ENCODE results near the gene LPCAT3. TPM values are rescaled to one million over a fixed set of nuclear protein-coding genes. Genes with fewer than 3 reads are reported as not detected.

Gene LPCAT3
- polyA plus RNA-seq, 1 donor (not counting 4 experiments of a cell fraction or from before 2014, with no cell fraction given), result 69.1 TPM

DNA sequence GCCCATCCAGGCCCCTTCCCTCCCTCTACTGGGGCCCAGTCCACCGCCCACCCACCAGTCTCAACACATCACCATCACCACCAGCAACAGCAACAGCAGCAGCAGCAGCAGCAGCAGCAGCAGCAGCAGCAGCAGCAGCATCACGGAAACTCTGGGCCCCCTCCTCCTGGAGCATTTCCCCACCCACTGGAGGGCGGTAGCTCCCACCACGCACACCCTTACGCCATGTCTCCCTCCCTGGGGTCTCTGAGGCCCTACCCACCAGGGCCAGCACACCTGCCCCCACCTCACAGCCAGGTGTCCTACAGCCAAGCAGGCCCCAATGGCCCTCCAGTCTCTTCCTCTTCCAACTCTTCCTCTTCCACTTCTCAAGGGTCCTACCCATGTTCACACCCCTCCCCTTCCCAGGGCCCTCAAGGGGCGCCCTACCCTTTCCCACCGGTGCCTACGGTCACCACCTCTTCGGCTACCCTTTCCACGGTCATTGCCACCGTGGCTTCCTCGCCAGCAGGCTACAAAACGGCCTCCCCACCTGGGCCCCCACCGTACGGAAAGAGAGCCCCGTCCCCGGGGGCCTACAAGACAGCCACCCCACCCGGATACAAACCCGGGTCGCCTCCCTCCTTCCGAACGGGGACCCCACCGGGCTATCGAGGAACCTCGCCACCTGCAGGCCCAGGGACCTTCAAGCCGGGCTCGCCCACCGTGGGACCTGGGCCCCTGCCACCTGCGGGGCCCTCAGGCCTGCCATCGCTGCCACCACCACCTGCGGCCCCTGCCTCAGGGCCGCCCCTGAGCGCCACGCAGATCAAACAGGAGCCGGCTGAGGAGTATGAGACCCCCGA is 81.4 kb downstream of the LPCAT3 start:
- H3K9me1 ChIP-seq (ENCODE audit: control insufficient read depth, extremely low read depth, insufficient read depth, low read length), result no peaks in the 10 kb centered on the region
- dilution Hi-C loops (cut with MboI; ENCODE audit: extremely low pct_ligation_motif_present, low sequenced_read_pairs), result no loop called here
- H3K27me3 ChIP-seq (ENCODE audit: control insufficient read depth, extremely low read depth, insufficient read depth, low read length), result no peaks in the 10 kb centered on the region
- H3K4me1 ChIP-seq (ENCODE audit: control insufficient read depth, extremely low read depth, insufficient read depth, low read length), result peaks cover 4% of the 10 kb centered on the region
- TF ChIP-seq, protein P1, sequence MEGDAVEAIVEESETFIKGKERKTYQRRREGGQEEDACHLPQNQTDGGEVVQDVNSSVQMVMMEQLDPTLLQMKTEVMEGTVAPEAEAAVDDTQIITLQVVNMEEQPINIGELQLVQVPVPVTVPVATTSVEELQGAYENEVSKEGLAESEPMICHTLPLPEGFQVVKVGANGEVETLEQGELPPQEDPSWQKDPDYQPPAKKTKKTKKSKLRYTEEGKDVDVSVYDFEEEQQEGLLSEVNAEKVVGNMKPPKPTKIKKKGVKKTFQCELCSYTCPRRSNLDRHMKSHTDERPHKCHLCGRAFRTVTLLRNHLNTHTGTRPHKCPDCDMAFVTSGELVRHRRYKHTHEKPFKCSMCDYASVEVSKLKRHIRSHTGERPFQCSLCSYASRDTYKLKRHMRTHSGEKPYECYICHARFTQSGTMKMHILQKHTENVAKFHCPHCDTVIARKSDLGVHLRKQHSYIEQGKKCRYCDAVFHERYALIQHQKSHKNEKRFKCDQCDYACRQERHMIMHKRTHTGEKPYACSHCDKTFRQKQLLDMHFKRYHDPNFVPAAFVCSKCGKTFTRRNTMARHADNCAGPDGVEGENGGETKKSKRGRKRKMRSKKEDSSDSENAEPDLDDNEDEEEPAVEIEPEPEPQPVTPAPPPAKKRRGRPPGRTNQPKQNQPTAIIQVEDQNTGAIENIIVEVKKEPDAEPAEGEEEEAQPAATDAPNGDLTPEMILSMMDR (optimal IDR thresholded peaks at IDR 0.05 in 1 of 3, IDR thresholded peaks at IDR 0.05 in 1 of 3, conservative IDR thresholded peaks at IDR 0.05 in 1 of 3; ENCODE audit: extremely low read depth in 1 of 3, insufficient read depth in 2 of 3, low read length in 3 of 3), result no peak
- TF ChIP-seq EZH2 (IDR thresholded peaks at IDR 0.05; ENCODE audit: low read length), result no peak
- peak overlapping the region; percentile 81 for H3K9ac ChIP-seq (ENCODE audit: control insufficient read depth, extremely low read depth, insufficient read depth, low read length)
- DNase-seq (ENCODE audit: low read depth, low spot score) (no peak), FAIRE-seq (no peak)
- peaks cover 11% of the 10 kb centered on the region for H3K79me2 ChIP-seq (ENCODE audit: control insufficient read depth, insufficient read depth, low read length)
- no peak overlapping the region for H3K27ac ChIP-seq (ENCODE audit: control insufficient read depth, insufficient read depth, low read length)
- H3K4me2 ChIP-seq (ENCODE audit: control insufficient read depth, extremely low read depth, insufficient read depth, low read depth, low read length), result peak overlapping the region; percentile 81
- peak overlapping the region; percentile 49 to 63 (median 56) for H3K4me3 ChIP-seq (ENCODE audit: control insufficient read depth in 2 of 3, extremely low read depth in 1 of 3, insufficient read depth in 2 of 3, low read depth in 1 of 3, low read length in 3 of 3)
- H2AFZ ChIP-seq (ENCODE audit: control insufficient read depth, low read length), result no peak overlapping the region
- H3K36me3 ChIP-seq (ENCODE audit: control insufficient read depth in 2 of 2, extremely low read depth in 1 of 2, insufficient read depth in 2 of 2, low read length in 2 of 2), result peaks cover 23 to 33% of the 10 kb centered on the region in 2 experiments
- H4K20me1 ChIP-seq (ENCODE audit: control insufficient read depth, extremely low read depth, insufficient read depth, low read length), result no peaks in the 10 kb centered on the region
- H3K9me3 ChIP-seq (ENCODE audit: control insufficient read depth, low read depth, low read length), result no peaks in the 10 kb centered on the region

DNA sequence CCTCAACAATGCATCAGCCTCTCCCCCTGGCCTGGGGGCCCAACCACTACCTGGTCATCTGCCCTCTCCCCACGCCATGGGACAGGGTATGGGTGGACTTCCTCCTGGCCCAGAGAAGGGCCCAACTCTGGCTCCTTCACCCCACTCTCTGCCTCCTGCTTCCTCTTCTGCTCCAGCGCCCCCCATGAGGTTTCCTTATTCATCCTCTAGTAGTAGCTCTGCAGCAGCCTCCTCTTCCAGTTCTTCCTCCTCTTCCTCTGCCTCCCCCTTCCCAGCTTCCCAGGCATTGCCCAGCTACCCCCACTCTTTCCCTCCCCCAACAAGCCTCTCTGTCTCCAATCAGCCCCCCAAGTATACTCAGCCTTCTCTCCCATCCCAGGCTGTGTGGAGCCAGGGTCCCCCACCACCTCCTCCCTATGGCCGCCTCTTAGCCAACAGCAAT is 82.1 kb downstream of the LPCAT3 start:
- Histone ChIP-seq H3K27me3 (ENCODE audit: control insufficient read depth, extremely low read depth, insufficient read depth, low read length) (no peaks in the 10 kb centered on the region), H3K79me2 (ENCODE audit: control insufficient read depth, insufficient read depth, low read length) (peaks cover 11% of the 10 kb centered on the region), H3K9ac (ENCODE audit: control insufficient read depth, extremely low read depth, insufficient read depth, low read length) (no peak overlapping the region), H3K4me2 (ENCODE audit: control insufficient read depth, extremely low read depth, insufficient read depth, low read depth, low read length) (no peak overlapping the region), H3K4me3 (ENCODE audit: control insufficient read depth in 2 of 3, extremely low read depth in 1 of 3, insufficient read depth in 2 of 3, low read depth in 1 of 3, low read length in 3 of 3) (no peak overlapping the region), H3K4me1 (ENCODE audit: control insufficient read depth, extremely low read depth, insufficient read depth, low read length) (peaks cover 4% of the 10 kb centered on the region), H3K36me3 (ENCODE audit: control insufficient read depth in 2 of 2, extremely low read depth in 1 of 2, insufficient read depth in 2 of 2, low read length in 2 of 2) (peaks cover 18 to 27% of the 10 kb centered on the region in 2 experiments), H4K20me1 (ENCODE audit: control insufficient read depth, extremely low read depth, insufficient read depth, low read length) (no peaks in the 10 kb centered on the region), H3K9me1 (ENCODE audit: control insufficient read depth, extremely low read depth, insufficient read depth, low read length) (no peaks in the 10 kb centered on the region), H2AFZ (ENCODE audit: control insufficient read depth, low read length) (no peak overlapping the region), H3K27ac (ENCODE audit: control insufficient read depth, insufficient read depth, low read length) (no peak overlapping the region), H3K9me3 (ENCODE audit: control insufficient read depth, low read depth, low read length) (no peaks in the 10 kb centered on the region)
- no peak for FAIRE-seq
- dilution Hi-C loops (cut with MboI; ENCODE audit: extremely low pct_ligation_motif_present, low sequenced_read_pairs), result no loop called here
- TF ChIP-seq EZH2 (IDR thresholded peaks at IDR 0.05; ENCODE audit: low read length), result no peak
- TF ChIP-seq, protein P1 (optimal IDR thresholded peaks at IDR 0.05 in 1 of 3, IDR thresholded peaks at IDR 0.05 in 1 of 3, conservative IDR thresholded peaks at IDR 0.05 in 1 of 3; ENCODE audit: extremely low read depth in 1 of 3, insufficient read depth in 2 of 3, low read length in 3 of 3), result no peak
- no peak for DNase-seq (ENCODE audit: low read depth, low spot score)
